HG03097 (cell line): Measurements from ENCODE around the gene CTDNEP1.
A peak's percentile ranks its signal among the peaks of the same experiment; 100 is the strongest.

Experiments
- ATAC-seq: cut with Tn5 transposase; IDR thresholded peaks from one replicate; pipeline ENCODE4 v1.9.1; 2021; ENCODE audit not compliant: unreplicated experiment, low FRiP score

Gene CTDNEP1

DNA sequence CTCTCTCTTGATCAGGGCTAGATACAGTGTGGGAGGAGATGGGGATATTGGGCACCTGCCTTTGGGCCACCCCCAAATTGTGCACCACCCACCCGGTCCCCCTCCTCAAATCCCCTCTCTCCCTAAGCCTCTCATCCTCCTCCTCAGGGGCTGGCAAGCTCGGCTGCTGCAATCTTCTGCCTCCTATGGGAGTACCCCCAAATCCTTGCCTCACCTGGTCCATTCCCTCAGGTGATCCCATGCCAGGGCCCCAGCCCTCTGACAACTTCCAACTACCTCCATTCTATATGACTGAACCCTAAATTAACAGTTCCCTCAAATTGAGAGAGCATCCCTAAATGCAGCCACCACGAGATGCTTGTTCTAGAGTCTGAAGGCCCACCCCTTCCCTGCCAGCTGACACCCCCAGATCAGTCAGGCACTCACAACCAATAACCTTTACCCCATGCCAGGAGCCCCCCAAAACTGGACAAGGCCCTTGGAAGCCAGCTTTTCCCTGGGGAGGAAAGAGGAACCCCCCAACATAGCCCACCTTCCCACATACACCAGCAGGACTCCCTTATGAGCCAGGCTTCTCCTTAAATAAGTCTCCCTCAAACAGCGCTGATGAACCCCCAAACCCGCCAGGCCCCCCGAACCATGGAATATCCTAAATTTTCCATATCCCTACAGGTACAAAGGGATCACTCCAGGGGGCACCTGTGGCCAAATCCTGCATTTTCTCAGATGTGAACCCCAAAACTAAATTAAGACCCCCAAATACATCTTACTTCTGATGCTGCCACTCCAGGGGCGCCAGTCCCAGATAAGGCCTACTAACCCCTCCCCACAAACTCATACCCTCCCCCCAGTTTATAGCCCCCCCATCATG lies 35.1 kb downstream of the CTDNEP1 start:
- ATAC-seq = no peak

DNA sequence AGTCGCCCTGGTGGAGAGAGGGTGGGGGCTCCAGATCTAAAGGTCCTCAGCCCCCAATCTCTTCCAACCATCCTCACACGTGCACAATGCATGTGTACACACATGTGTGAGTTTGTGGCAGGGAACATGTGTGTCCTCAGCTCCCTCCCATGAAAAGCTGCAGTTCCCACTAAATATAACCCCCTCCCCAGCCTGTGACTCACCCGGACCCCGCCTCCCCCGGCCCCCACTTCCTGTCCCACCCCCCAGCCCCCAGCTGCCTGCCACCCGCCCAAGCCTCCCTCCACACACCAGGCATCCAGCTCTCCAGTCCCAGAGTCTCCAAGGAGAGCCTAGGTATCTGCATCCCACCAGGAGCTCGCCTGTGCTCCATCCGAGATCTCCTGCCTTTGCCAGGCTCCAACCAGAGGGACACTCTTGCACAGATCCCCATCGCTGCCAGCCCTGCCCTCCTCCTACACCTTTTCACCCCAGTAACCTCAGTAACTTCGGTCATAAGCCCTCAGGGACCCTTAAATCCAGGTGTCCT lies 35.8 kb downstream of the CTDNEP1 start:
- ATAC-seq = no peak

DNA sequence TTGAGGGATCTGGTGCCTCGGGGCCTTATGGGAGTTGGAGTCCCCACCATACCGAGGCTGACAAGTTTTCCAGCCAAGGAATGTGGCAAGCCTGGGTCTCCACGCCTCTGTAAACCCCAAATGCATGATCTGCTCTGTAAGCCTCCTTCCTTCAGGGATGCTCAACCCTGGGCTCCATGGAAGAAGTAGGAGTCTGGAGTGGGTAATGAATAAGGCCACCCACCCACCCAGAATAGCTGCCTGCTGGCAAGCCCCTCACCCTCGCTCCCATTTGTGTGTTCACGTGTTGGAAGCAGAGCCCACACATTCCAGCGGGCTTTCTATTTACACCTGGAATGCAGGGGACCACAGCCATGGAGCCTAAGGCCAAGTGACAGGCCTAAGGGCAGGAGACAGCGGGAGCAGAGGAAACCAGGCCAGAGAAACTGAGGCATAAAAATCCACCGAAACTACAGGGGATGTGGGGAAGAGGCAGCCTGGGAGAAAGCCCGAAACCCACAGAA lies 36.3 kb downstream of the CTDNEP1 start:
- ATAC-seq = no peak

DNA sequence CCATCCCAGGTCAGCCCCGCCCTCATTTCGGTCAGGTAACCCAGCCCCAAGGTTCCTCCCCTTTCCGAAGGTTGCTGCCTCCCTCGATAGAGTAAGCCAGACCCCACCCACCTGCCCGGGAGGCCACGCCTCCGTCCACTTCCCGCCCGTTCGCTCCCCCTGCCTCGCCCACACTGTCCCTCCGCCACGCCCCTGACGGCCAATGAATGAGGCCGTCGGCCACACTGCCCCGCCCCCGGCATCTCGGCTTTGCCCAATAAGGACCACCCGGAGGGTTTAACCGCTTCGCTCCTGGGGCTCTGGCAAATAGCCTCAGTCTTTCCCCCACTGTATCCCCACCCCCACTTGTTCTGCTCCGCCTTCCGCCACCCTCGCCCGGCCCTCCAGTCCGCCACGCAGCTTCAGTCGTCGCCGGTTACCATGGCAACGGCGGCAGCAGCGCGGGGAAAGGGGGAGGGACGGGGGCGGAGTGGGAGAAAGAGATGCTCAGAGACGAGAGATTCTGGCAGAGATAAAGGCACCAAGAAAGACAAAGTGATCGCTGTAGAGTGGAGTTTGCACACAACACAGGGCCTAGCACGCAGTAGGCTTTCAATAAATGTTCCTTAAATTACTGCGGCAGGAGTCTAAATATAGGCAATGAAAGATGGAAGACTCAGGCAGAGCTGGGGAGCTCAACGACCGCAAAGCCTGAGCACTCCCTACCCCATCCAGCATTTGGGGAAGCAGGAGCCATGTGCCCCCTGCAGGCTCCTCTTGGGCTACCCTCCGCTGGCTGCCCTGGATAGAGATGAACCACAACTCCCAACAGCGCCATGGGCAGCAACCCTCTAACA lies 37.0 kb downstream of the CTDNEP1 start:
- ATAC-seq = peak; percentile 71

DNA sequence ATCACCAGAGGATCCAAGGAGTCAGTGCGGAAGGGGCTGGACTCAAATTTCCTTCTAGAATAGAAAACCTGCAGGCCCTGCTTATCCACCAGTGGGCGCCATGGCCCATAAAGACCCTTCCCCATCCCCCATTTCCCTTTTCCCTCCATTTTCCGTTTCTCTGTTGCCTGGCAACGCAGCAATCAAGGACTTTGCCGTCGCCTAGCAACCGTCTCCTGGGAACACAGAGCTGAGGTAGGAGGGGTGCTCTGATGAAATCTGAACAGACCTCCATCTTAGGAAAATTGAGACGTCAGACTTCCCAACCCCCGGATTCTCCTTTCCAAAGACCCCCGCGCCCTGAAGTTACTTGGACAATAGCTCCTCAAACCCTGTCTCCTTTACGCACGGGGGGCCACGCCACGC lies 37.6 kb downstream of the CTDNEP1 start:
- ATAC-seq = peak; percentile 6

DNA sequence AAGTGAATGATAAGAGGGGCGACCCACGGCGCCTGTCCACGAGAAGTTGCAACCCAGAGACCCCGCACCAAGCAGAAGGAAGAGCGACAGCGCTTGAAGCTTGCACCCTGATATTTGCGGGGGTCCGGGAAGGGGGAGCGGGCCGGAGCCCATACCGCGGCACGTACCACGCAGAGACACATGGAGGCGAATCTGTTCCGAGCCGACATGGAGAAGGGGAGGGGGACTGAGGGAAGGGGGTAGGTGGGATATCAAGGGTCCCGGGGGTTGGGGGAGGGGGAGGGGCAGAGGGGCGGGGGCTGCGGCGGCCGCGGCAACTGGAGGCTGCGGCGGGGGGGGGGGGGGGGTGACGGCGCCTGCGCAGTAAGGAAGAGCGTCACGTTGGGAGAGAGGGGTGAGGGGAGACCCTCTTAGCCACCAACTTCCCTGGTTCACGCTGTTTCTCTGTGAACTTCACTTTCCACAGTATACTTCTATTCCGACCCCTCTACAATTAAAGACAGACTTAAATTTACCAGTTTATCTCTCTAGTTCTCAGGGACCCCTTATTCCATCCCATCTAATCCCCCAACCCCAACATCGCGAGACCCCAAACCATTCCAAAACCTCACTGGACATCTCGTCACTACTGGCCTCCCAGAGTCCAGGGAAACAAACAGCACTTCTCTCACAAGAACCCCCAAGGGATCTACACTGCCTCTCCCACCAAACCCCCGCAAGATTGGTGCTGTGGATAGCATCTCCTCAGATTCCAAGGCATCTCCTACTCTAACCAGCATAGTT lies 39.9 kb downstream of the CTDNEP1 start:
- ATAC-seq = no peak

DNA sequence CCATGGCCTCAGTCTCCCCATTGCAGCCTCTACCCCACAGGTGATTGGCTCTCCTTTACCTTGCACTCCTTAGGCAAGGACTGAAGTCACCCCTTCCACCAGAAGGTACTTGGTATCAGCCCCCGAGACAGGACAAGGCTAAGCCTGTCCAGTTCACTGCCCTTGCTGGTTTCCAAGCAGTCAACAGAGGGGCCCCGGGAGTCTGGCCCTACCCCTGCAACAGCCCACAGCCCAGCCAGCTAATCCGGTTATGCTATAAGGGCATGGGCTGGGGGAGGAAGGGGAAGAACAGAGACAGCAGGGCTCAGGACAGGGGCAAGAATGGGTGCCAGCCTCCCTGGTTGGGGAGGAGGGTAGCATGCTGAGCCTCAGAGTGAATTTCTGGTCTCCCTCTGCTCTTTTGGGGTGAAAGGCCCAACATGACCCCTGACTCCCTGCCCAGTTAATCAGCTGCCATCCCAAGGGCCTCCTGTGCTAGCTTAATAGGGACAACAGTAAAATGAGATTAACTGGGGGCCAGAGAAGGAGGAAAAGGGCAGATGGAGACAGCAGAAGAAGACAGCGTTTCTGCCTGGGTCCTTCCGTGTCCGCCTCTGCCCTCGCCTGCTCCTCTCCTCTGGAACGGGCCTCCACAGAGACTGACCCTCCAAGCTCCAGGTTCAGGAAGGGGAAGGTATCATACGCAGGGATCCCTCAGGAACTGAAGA lies 42.6 kb downstream of the CTDNEP1 start:
- no peak for ATAC-seq

DNA sequence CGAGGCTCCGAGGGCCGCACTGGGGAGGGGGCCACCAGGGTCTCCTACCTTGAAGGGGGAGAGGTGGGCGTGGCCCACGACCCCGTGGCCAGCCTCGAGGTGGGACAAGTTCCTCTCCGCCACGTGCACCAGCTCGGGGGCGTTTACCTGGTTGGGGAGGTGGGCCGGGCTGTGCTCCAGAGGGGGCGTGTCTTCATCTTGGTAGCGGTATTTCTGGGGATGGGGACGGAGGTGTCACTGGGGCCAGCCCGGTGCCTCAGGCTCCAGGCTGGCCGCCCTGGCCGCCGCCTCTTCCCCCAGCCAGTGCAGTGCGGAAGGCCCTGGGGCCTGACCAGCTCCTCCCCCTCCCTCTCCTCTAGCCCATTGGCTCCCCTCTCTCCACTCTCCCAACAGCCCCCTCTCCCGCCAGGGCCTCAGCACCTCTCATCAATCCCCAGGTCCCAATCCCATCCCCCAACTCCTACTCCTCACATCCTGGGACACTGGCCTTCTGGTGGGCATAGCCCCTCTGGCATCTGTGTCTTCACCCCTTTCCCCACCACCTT lies 43.4 kb downstream of the CTDNEP1 start:
- ATAC-seq = no peak

DNA sequence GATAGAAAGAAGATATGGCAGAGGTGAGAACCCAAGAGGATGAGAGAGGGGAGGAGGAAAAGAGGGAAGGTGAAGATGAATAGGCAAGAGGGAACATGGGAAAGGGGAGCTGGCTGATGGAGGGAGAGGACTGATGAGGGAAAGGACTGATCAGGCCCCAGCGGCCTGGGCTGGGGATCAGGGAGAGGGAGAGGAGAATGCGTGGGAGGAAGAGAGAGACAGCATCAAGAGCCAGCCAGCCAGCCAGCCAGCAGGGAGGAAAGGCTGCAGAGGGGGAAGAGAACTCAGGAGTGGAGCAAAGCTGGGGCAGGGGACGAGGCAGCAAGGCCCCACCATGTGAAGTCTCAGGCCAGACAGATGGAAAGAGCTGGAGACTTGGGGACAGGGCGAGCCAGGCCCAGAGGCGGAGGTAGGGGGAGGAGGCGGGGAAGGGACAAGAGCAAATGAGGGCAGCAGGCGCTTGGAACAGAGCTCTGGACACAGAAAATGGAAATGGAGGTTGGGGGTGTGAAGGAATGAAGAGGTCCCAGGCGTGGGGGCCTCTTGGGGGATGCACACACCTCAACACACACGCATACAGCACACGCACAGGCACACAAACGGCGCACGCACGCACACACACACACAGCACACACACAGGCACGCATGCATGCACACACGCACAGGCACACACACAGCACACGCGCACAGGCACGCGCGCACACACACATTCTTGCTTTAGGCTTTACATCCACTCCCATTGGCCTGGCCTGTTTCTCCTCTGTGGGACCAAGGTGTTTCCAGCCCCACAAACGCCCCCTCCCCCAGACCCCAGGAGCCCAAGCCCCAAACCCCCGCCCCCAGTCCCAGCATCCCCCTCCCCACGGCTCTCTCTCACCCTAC lies 44.2 kb downstream of the CTDNEP1 start:
- ATAC-seq = no peak

DNA sequence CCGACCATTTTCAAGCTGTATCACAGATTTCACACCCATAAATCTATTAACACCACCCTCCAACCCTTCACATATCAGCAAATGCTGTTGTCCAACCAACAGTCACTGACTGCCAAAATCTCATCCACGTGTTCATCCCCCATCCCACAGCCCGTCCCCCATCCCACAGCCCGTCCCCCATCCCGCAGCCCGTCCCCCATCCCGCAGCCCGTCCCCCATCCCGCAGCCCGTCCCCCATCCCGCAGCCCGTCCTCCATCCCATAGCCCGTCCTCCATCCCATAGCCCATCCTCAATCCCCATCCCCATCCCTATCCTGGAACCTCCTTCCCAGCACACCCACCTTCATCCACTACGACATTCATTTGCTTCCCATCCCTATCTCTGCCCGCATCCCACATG lies 46.0 kb downstream of the CTDNEP1 start:
- ATAC-seq = no peak

DNA sequence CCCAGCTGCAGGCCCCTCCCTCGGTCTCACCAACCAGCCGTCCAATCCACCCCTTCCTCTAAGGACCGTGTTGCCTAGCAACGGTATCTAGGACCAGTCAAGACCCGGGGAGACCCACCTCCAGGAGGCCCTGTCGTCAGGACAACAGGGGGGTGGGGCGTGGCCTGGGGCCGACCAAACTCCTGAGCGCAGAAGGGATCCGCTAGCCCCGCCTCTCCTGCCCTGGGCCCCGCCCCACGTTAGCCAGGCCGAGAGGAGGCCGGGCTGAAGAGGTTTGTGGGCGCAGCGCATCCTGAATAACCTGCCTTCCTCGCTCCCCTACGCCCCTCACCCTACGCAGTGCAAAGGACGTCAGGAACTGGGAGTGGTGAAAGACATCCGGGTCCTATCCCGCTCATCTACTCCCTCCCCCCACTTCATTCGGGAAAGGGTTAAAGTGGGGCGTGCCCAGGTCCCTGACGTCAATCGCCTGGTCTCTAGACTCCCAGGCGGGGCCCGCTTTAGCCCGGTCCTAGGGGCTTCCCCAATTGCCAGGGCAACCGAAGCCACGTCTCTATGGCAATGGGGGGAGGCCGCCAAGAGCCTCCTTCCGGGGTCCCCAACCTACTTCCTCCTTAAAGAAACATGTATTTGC lies 46.6 kb downstream of the CTDNEP1 start:
- peak; percentile 77 for ATAC-seq

DNA sequence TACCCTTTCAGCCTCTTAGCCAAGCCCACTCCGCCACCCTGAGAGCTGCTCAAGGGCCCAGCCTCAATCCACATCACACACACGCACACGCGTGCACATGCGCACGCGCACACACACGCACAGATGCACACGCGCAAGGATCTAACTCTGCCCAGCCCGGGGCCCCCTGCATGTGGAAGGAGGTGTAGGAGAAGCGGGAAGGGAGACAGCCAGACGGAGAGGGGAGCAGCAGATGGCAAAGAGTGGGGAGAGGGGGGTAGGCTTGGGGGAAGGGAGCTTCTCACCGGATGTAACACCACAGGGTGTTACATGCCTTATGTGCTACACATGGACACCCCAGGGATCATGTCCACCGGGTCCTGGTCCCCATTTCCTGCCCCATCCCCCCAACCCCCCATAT lies 47.2 kb downstream of the CTDNEP1 start:
- no peak for ATAC-seq

DNA sequence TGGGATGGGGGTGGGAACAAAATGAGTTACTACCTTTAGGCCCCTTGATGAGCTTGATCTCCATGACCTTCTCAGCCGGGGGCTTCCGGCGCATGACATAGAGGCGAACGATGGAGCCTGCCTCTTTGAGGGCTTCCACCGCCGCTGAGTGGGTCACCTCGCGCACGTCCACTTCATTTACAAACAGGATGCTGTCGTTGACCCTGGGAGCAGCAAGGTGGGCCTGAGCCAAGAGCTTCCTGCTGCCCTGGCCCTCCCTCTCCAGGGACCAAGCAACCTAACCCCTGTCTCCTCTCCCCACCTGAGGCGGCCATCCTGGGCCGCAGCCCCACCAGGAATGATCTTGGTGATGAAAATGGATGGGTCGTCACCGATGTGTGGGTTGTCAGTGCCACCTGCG lies 48.1 kb downstream of the CTDNEP1 start:
- no peak for ATAC-seq

DNA sequence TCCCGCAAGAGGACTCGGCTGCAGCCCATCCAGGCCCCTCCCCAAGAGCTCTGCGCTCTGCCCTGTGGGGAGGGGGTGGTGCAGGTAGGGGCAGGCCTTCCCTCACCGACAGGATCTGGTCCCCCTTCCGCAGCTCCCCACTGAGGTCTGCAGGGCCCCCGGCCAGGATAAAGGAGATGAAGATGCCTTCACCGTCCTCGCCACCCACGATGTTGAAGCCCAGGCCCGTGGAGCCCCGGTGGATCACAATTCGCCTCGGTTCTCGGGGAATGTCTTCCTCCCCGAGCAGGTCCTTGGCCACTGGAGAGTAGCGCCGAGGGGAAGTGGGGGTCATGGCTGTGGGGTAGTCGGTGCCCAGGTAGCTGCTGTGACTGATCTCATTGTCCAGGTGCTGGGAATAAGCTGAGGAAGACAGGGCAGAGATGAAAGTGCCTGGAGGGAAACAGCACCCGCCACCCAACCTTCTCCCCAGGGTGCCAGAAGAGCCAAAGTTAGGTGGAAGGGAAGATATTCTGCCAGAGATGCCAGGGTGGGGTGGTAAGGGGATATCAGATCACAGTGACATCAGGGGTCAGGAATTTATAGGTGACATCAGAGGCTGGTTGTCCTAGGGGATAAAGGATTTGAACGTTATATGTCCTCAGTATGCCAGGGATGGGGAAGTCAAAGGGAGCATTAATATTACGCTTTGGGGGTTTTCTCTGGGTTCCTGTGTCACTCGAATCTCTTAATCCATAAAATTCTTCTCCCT lies 54.7 kb downstream of the CTDNEP1 start:
- no peak for ATAC-seq

DNA sequence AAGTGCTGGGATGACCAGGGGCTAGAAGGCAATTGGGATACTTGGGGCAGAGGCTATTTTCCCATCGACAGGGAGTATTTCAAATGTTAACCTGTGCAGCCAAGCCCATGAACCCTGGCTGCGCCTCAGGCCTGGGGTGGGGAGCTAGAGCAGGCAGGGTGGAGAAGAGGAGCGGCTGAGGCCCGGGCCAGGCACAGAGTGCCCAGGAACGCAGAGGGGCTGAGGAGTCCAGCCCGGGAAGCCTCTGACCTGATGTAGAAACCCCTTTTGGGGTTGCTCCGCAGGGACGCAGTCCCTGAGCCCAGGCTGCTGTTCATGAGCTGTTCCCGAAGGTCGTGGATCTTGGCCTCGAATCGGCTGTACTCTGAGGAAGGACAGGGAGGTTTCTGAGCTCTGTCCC lies 55.6 kb downstream of the CTDNEP1 start:
- no peak for ATAC-seq
